PC-3 (cell line): ENCODE data around the gene C1orf53.

Experiments used
- EZH2 ChIP-seq: fragments of 300-600 bp; sonication (generic); IDR thresholded peaks from one replicate; pipeline ENCODE4 v1.6.1; 2017; ENCODE audit warnings: antibody characterized with exemption, mild to moderate bottlenecking, low read length; ENCODE audit not compliant: unreplicated experiment
- EZH2phosphoT487 ChIP-seq: fragments of 300-600 bp; sonication (generic); IDR thresholded peaks from 2 replicates; pipeline ENCODE4 v1.6.1; 2018; ENCODE audit warnings: mild to moderate bottlenecking, antibody characterized with exemption, low read length, borderline replicate concordance
- TF ChIP-seq, protein P1 (sequence below): fragments of 300-600 bp; sonication (generic); conservative IDR thresholded peaks from 2 replicates; pipeline ENCODE4 v1.5.1; 2017; ENCODE audit warnings: antibody characterized with exemption, low read depth, mild to moderate bottlenecking, low read length

- TF ChIP-seq, protein P1, sequence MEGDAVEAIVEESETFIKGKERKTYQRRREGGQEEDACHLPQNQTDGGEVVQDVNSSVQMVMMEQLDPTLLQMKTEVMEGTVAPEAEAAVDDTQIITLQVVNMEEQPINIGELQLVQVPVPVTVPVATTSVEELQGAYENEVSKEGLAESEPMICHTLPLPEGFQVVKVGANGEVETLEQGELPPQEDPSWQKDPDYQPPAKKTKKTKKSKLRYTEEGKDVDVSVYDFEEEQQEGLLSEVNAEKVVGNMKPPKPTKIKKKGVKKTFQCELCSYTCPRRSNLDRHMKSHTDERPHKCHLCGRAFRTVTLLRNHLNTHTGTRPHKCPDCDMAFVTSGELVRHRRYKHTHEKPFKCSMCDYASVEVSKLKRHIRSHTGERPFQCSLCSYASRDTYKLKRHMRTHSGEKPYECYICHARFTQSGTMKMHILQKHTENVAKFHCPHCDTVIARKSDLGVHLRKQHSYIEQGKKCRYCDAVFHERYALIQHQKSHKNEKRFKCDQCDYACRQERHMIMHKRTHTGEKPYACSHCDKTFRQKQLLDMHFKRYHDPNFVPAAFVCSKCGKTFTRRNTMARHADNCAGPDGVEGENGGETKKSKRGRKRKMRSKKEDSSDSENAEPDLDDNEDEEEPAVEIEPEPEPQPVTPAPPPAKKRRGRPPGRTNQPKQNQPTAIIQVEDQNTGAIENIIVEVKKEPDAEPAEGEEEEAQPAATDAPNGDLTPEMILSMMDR, result no peak
- TF ChIP-seq EZH2 (no peak), EZH2phosphoT487 (no peak)
Measured at GRCh38 chr1:197884173-197884572, 18.3 kb upstream of the C1orf53 start.
